Gastroesophageal sphincter (tissue), 3 donors: ENCODE measurements around the gene OPCML.

ENCODE experiments used
- POLR2A ChIP-seq, 2 donors: fragments of 450-650 bp; IDR thresholded peaks; one replicate each; pipeline ENCODE4 v1.6.1; 2017; ENCODE audit warnings: antibody characterized with exemption in 2 of 2, mild to moderate bottlenecking in 2 of 2, moderate library complexity in 1 of 2
- TF ChIP-seq, protein P1 (sequence below), 4 experiments: fragments of 200-600 bp in 2 of 4; fragments of 450-650 bp in 2 of 4; sonication (generic) in 1 of 4; IDR thresholded peaks; one replicate each; pipeline ENCODE4 v1.5.1; 2017 to 2019; ENCODE audit warnings: antibody characterized with exemption in 4 of 4, mild to moderate bottlenecking in 2 of 4, moderate library complexity in 2 of 4

GRCh38 chr11:132439711-132440255 lies 1092.5 kb downstream of the OPCML start:
- no peak for TF ChIP-seq POLR2A (IDR thresholded peaks at IDR 0.05)
- TF ChIP-seq, protein P1, sequence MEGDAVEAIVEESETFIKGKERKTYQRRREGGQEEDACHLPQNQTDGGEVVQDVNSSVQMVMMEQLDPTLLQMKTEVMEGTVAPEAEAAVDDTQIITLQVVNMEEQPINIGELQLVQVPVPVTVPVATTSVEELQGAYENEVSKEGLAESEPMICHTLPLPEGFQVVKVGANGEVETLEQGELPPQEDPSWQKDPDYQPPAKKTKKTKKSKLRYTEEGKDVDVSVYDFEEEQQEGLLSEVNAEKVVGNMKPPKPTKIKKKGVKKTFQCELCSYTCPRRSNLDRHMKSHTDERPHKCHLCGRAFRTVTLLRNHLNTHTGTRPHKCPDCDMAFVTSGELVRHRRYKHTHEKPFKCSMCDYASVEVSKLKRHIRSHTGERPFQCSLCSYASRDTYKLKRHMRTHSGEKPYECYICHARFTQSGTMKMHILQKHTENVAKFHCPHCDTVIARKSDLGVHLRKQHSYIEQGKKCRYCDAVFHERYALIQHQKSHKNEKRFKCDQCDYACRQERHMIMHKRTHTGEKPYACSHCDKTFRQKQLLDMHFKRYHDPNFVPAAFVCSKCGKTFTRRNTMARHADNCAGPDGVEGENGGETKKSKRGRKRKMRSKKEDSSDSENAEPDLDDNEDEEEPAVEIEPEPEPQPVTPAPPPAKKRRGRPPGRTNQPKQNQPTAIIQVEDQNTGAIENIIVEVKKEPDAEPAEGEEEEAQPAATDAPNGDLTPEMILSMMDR (IDR thresholded peaks at IDR 0.05), result no peak
